ENCODE results near the gene SIRPB1.

SIRPB1 gene

DNA sequence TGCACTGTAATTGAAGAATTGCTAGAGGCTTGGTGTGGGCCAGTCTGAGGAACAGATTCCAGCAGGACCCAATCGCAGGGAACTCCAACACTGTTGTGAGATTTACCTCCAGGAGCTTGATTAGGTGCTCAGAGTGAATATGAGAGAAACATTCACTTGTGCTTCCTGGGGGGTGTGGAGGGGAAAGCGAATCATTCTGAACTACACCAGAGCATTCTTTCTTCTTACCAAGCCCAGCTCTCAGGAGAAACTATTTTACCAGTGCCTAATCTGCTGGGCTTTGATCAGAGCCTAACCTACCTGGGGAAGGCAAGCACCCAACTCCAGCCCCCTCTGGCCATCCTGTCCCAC is 7.4 kb upstream of the SIRPB1 start:
- Histone ChIP-seq H3K4me1 (ENCODE audit: insufficient read depth, low read length, severe bottlenecking) (no peaks in the 10 kb centered on the region), H3K4me3 (ENCODE audit: low read depth, low read length, poor library complexity, severe bottlenecking) (no peak overlapping the region), H3K79me2 (ENCODE audit: insufficient read depth, low read length) (no peaks in the 10 kb centered on the region), H3K9me2 (ENCODE audit: low read depth, low read length) (no peaks in the 10 kb centered on the region), H3K9me3 (ENCODE audit: low read length) (no peaks in the 10 kb centered on the region), H3K4me2 (ENCODE audit: low read length) (no peak overlapping the region), H3K36me3 (ENCODE audit: insufficient read depth, low read length) (no peaks in the 10 kb centered on the region), H4K20me1 (ENCODE audit: insufficient read depth, low read length) (no peaks in the 10 kb centered on the region), H3F3A (ENCODE audit: insufficient read depth, low read length) (no peaks in the 10 kb centered on the region), H3K9ac (ENCODE audit: low read length) (no peak overlapping the region), H2AFZ (ENCODE audit: low read length) (no peak overlapping the region), H3K27ac (ENCODE audit: low read depth, low read length, poor library complexity, severe bottlenecking) (no peak overlapping the region), H3K27me3 (ENCODE audit: insufficient read depth, low read length) (no peaks in the 10 kb centered on the region)
- no peak for TF ChIP-seq EZH2 (IDR thresholded peaks at IDR 0.05; ENCODE audit: borderline replicate concordance, low read length)
- TF ChIP-seq CTCF (IDR thresholded peaks at IDR 0.05; ENCODE audit: low read length) = no peak

GRCh38 chr20:1626528-1627199 is 6.9 kb upstream of the SIRPB1 start:
- no peak overlapping the region for H2AFZ ChIP-seq (ENCODE audit: low read length)
- H3K9me2 ChIP-seq (ENCODE audit: low read depth, low read length) = no peaks in the 10 kb centered on the region
- H3K4me1 ChIP-seq (ENCODE audit: insufficient read depth, low read length, severe bottlenecking) = no peaks in the 10 kb centered on the region
- H3K79me2 ChIP-seq (ENCODE audit: insufficient read depth, low read length) = no peaks in the 10 kb centered on the region
- H3K4me3 ChIP-seq (ENCODE audit: low read depth, low read length, poor library complexity, severe bottlenecking) = no peak overlapping the region
- H3K27ac ChIP-seq (ENCODE audit: low read depth, low read length, poor library complexity, severe bottlenecking) = no peak overlapping the region
- no peaks in the 10 kb centered on the region for H3K9me3 ChIP-seq (ENCODE audit: low read length)
- H4K20me1 ChIP-seq (ENCODE audit: insufficient read depth, low read length) = no peaks in the 10 kb centered on the region
- H3K27me3 ChIP-seq (ENCODE audit: insufficient read depth, low read length) = no peaks in the 10 kb centered on the region; the same call in 1 of the 2 replicates
- H3F3A ChIP-seq (ENCODE audit: insufficient read depth, low read length) = no peaks in the 10 kb centered on the region
- no peak for TF ChIP-seq EZH2 (IDR thresholded peaks at IDR 0.05; ENCODE audit: borderline replicate concordance, low read length)
- no peak for TF ChIP-seq CTCF (IDR thresholded peaks at IDR 0.05; ENCODE audit: low read length)
- no peak overlapping the region for H3K4me2 ChIP-seq (ENCODE audit: low read length)
- no peak overlapping the region for H3K9ac ChIP-seq (ENCODE audit: low read length)
- no peaks in the 10 kb centered on the region for H3K36me3 ChIP-seq (ENCODE audit: insufficient read depth, low read length)

DNA sequence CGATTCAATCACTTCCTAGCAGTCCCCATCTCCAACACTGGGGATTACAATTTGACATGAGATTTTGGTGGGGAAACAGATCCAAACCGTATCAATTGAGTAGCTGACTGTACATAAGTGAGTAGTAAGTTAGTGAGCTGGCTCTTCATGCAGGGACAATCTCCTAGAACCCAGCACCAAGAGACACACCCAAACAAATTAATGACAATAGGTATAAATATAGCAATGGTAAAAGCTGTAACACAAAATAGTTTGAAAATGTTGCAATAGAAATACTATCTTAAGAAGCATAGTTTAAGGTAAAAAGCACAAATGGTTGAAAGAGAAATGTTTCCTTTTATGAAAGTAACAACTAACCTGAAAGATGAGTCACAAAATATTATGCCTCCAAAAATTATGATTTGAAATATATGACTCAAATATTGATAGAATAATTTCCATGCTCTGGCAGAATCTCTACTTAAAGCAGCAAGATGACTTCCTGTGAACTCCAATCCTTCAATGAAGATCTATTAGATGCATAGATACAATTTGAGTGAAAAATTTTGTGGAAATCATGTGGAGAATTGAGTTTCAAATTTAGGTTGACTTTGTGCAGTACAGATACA is 5.4 kb upstream of the SIRPB1 start:
- H3K27me3 ChIP-seq (ENCODE audit: insufficient read depth, low read length) = no peaks in the 10 kb centered on the region; the same call in 1 of the 2 replicates
- no peaks in the 10 kb centered on the region for H4K20me1 ChIP-seq (ENCODE audit: insufficient read depth, low read length)
- no peak overlapping the region for H3K4me2 ChIP-seq (ENCODE audit: low read length)
- TF ChIP-seq CTCF (IDR thresholded peaks at IDR 0.05; ENCODE audit: low read length) = no peak
- TF ChIP-seq EZH2 (IDR thresholded peaks at IDR 0.05; ENCODE audit: borderline replicate concordance, low read length) = no peak
- H3K27ac ChIP-seq (ENCODE audit: low read depth, low read length, poor library complexity, severe bottlenecking) = no peak overlapping the region
- no peaks in the 10 kb centered on the region for H3F3A ChIP-seq (ENCODE audit: insufficient read depth, low read length)
- no peak overlapping the region for H3K9ac ChIP-seq (ENCODE audit: low read length)
- H3K4me1 ChIP-seq (ENCODE audit: insufficient read depth, low read length, severe bottlenecking) = no peaks in the 10 kb centered on the region
- H3K9me3 ChIP-seq (ENCODE audit: low read length) = no peaks in the 10 kb centered on the region
- H2AFZ ChIP-seq (ENCODE audit: low read length) = no peak overlapping the region
- no peak overlapping the region for H3K4me3 ChIP-seq (ENCODE audit: low read depth, low read length, poor library complexity, severe bottlenecking)
- no peaks in the 10 kb centered on the region for H3K79me2 ChIP-seq (ENCODE audit: insufficient read depth, low read length)
- H3K36me3 ChIP-seq (ENCODE audit: insufficient read depth, low read length) = no peaks in the 10 kb centered on the region
- H3K9me2 ChIP-seq (ENCODE audit: low read depth, low read length) = no peaks in the 10 kb centered on the region
